Cerebellar cortex (tissue), 1 donor: ENCODE measurements around the gene TPST1.
"Not testable (repeated sequence)": the region's sequence is repeated elsewhere in the genome, so short reads cannot be mapped to it uniquely, and the experiment has no call there.

ENCODE experiments used
- DNase-seq: peaks from one replicate; pipeline ENCODE4 v3.0.0-alpha.2; 2015; ENCODE audit warnings: low spot score

Gene TPST1

GRCh38 chr7:66283003-66283920 lies 78.1 kb downstream of the TPST1 start:
- DNase-seq: no peak

- no peak for DNase-seq
Measured at GRCh38 chr7:66296001-66296521, 90.9 kb downstream of the TPST1 start.

GRCh38 chr7:66296557-66296956 lies 91.4 kb downstream of the TPST1 start:
- no peak for DNase-seq

GRCh38 chr7:66297579-66297978 lies 92.4 kb downstream of the TPST1 start:
- DNase-seq: no peak

- DNase-seq: no peak
Measured at GRCh38 chr7:66301249-66301648, 96.1 kb downstream of the TPST1 start.

GRCh38 chr7:66301737-66302136 lies 96.6 kb downstream of the TPST1 start:
- no peak for DNase-seq

- DNase-seq: no peak
Measured at GRCh38 chr7:66303454-66304155, 98.5 kb downstream of the TPST1 start.

- no peak for DNase-seq
Measured at GRCh38 chr7:66304536-66304935, 99.4 kb downstream of the TPST1 start.

GRCh38 chr7:66306243-66306642 lies 101.1 kb downstream of the TPST1 start:
- DNase-seq: peak; percentile 12

GRCh38 chr7:66307591-66308215 lies 102.6 kb downstream of the TPST1 start:
- DNase-seq: peak; percentile 89

- DNase-seq: no peak
Measured at GRCh38 chr7:66308411-66308810, 103.3 kb downstream of the TPST1 start.

- DNase-seq: no peak
Measured at GRCh38 chr7:66310620-66311019, 105.5 kb downstream of the TPST1 start.

GRCh38 chr7:66313886-66314568 lies 108.9 kb downstream of the TPST1 start:
- DNase-seq: no peak

GRCh38 chr7:66315192-66315591 lies 110.1 kb downstream of the TPST1 start:
- no peak for DNase-seq

- DNase-seq: no peak
Measured at GRCh38 chr7:66319407-66319979, 114.4 kb downstream of the TPST1 start.

GRCh38 chr7:66321283-66321682 lies 116.1 kb downstream of the TPST1 start:
- no peak for DNase-seq

GRCh38 chr7:66323114-66323796 lies 118.1 kb downstream of the TPST1 start:
- DNase-seq: no peak

GRCh38 chr7:66324985-66325384 lies 119.9 kb downstream of the TPST1 start:
- DNase-seq: not testable (repeated sequence)

- no peak for DNase-seq
Measured at GRCh38 chr7:66326501-66327215, 121.5 kb downstream of the TPST1 start.

GRCh38 chr7:66330961-66331360 lies 125.8 kb downstream of the TPST1 start:
- DNase-seq: no peak
